GM23248 (cell line): ENCODE results near the gene NARF.

ENCODE experiments used
- EZH2 ChIP-seq: fragments of 200-600 bp; sonication (generic); IDR thresholded peaks from 2 replicates; pipeline ENCODE4 v1.6.1; 2018; ENCODE audit warnings: antibody characterized with exemption, mild to moderate bottlenecking; ENCODE audit not compliant: insufficient read depth, poor library complexity, severe bottlenecking
- EZH2phosphoT487 ChIP-seq: fragments of 200-600 bp; sonication (generic); IDR thresholded peaks from 2 replicates; pipeline ENCODE4 v1.6.1; 2018; ENCODE audit warnings: antibody characterized with exemption, moderate library complexity, mild to moderate bottlenecking, low read depth; ENCODE audit not compliant: insufficient read depth

DNA sequence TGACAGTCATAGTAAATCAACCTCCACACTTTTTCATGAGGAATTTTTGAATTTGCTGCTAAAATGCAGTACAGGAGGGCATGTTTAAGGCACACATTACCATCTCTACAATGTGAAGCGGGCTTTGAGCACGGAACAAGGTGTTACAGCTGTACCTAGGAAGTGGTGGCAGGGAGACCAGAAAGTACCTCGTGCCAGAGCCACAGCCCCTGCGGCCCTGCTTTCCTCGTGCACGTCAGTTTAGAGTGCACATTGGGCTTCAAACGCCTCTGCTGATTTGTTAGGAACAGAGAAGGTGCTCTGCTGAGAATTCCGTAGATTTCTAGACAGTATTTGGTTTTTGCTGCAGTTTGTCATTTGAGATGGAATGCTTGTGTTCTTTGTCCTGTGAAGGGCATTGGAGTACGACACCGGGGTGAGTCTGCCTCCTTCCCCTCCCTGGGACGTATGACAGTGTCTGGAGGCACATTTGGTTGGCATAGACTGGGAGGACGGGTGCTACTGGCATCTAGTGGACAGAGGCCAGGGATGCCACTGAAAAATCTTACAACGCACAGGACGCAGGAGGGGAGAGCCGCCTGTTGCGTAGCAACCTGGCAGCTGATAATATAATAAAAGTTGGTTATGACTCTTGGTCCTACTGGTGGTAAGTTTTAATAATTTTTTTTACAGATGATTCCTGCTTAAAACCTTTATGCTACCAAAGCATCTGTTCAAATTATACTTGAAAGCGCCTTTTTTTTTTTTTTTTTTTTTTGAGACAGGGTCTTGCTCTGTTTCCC, 70.1 kb downstream of the NARF start:
- TF ChIP-seq EZH2 (no peak), EZH2phosphoT487 (no peak)
